WTC11 (cell line): Measurements from ENCODE around the gene SMAD7. TPM values are rescaled to one million over a fixed set of nuclear protein-coding genes. Genes with fewer than 3 reads are reported as not detected.
A peak's percentile ranks its signal among the peaks of the same experiment; 100 is the strongest.

Source experiments
- AFF4 ChIP-seq: sonication (generic); formaldehyde crosslinking; IDR thresholded peaks from 2 replicates; pipeline ENCODE4 v1.8.1; 2023; ENCODE audit warnings: mild to moderate bottlenecking, missing genetic modification reagents, borderline replicate concordance
- AR ChIP-seq: fragments of 250-450 bp; sonication (Bioruptor Pico); IDR thresholded peaks from 2 replicates; pipeline ENCODE4 v1.9.0; 2021; ENCODE audit warnings: mild to moderate bottlenecking
- CREM ChIP-seq: sonication (generic); formaldehyde crosslinking; IDR thresholded peaks from 2 replicates; pipeline ENCODE4 v1.8.1; 2022; ENCODE audit warnings: mild to moderate bottlenecking, missing genetic modification reagents, moderate library complexity
- E2F1 ChIP-seq: sonication (generic); formaldehyde crosslinking; IDR thresholded peaks from 2 replicates; pipeline ENCODE4 v1.8.0; 2022; ENCODE audit warnings: mild to moderate bottlenecking, missing genetic modification reagents
- ETV6 ChIP-seq: sonication (generic); formaldehyde crosslinking; IDR thresholded peaks from 2 replicates; pipeline ENCODE4 v1.8.1; 2022; ENCODE audit warnings: mild to moderate bottlenecking, missing genetic modification reagents
- GABPB1 ChIP-seq: sonication (generic); formaldehyde crosslinking; IDR thresholded peaks from 2 replicates; pipeline ENCODE4 v1.8.1; 2023; ENCODE audit warnings: mild to moderate bottlenecking, missing genetic modification reagents
- IRF1 ChIP-seq: sonication (generic); formaldehyde crosslinking; IDR thresholded peaks from 2 replicates; pipeline ENCODE4 v1.8.0; 2023; ENCODE audit warnings: missing genetic modification reagents
- JUN ChIP-seq: sonication (generic); formaldehyde crosslinking; IDR thresholded peaks from 2 replicates; pipeline ENCODE4 v1.8.0; 2023; ENCODE audit warnings: mild to moderate bottlenecking, missing genetic modification reagents
- MAX ChIP-seq: sonication (generic); formaldehyde crosslinking; IDR thresholded peaks from 2 replicates; pipeline ENCODE4 v1.8.0; 2022; ENCODE audit warnings: mild to moderate bottlenecking, missing genetic modification reagents
- MLX ChIP-seq: sonication (generic); formaldehyde crosslinking; IDR thresholded peaks from 2 replicates; pipeline ENCODE4 v1.8.1; 2023; ENCODE audit warnings: mild to moderate bottlenecking, missing genetic modification reagents, moderate library complexity
- MYBL2 ChIP-seq: sonication (generic); formaldehyde crosslinking; IDR thresholded peaks from 2 replicates; pipeline ENCODE4 v1.8.1; 2023; ENCODE audit warnings: mild to moderate bottlenecking, moderate library complexity, missing genetic modification reagents
- NFATC4 ChIP-seq: fragments of 250-450 bp; sonication (Bioruptor Pico); IDR thresholded peaks from 2 replicates; pipeline ENCODE4 v1.9.0; 2021; ENCODE audit warnings: mild to moderate bottlenecking
- NFE2L1 ChIP-seq: sonication (generic); formaldehyde crosslinking; IDR thresholded peaks from 2 replicates; pipeline ENCODE4 v1.8.1; 2023; ENCODE audit warnings: missing genetic modification reagents
- PREB ChIP-seq: sonication (generic); formaldehyde crosslinking; IDR thresholded peaks from 2 replicates; pipeline ENCODE4 v1.8.1; 2022; ENCODE audit warnings: mild to moderate bottlenecking, missing genetic modification reagents, moderate library complexity, borderline replicate concordance
- PRRX2 ChIP-seq: fragments of 250-450 bp; sonication (Bioruptor Pico); IDR thresholded peaks from 2 replicates; pipeline ENCODE4 v1.8.0; 2021; ENCODE audit warnings: mild to moderate bottlenecking
- SMAD4 ChIP-seq: sonication (generic); formaldehyde crosslinking; IDR thresholded peaks from 2 replicates; pipeline ENCODE4 v1.8.0; 2022; ENCODE audit warnings: mild to moderate bottlenecking, missing genetic modification reagents
- SOX15 ChIP-seq: fragments of 250-450 bp; sonication (Bioruptor Pico); IDR thresholded peaks from 2 replicates; pipeline ENCODE4 v1.9.0; 2021; ENCODE audit warnings: mild to moderate bottlenecking
- STAT6 ChIP-seq: sonication (generic); formaldehyde crosslinking; conservative IDR thresholded peaks from 2 replicates; pipeline ENCODE4 v1.8.1; 2023; ENCODE audit warnings: mild to moderate bottlenecking, low read depth, missing genetic modification reagents, moderate library complexity
- TEAD1 ChIP-seq: sonication (generic); formaldehyde crosslinking; IDR thresholded peaks from 2 replicates; pipeline ENCODE4 v1.8.0; 2022; ENCODE audit warnings: mild to moderate bottlenecking, missing genetic modification reagents
- TP53 ChIP-seq: sonication (generic); formaldehyde crosslinking; IDR thresholded peaks from 2 replicates; pipeline ENCODE4 v1.8.1; 2023; ENCODE audit warnings: mild to moderate bottlenecking, missing genetic modification reagents
- USF2 ChIP-seq: sonication (generic); formaldehyde crosslinking; IDR thresholded peaks from 2 replicates; pipeline ENCODE4 v1.8.1; 2023; ENCODE audit warnings: mild to moderate bottlenecking, missing genetic modification reagents, moderate library complexity
- ZNF219 ChIP-seq: sonication (generic); formaldehyde crosslinking; IDR thresholded peaks from 2 replicates; pipeline ENCODE4 v1.8.0; 2023; ENCODE audit warnings: missing genetic modification reagents, mild to moderate bottlenecking, borderline replicate concordance
- ZNF423 ChIP-seq: fragments of 250-450 bp; sonication (Bioruptor Pico); IDR thresholded peaks from 2 replicates; pipeline ENCODE4 v2.1.2; 2022; ENCODE audit warnings: mild to moderate bottlenecking, moderate library complexity
- total RNA-seq: library from RNA; stranded (reverse); gene quantifications from 3 replicates; pipeline ENCODE4 v1.2.3, GENCODE V29; 2021

SMAD7 gene
- total RNA-seq, 1 experiment from 2014 or later, result 44.7 TPM

GRCh38 chr18:48959921-48960920 lies 9.5 kb upstream of the SMAD7 start (continued):
- TF ChIP-seq STAT6 (CRISPR knock-in tag) (no peak), ZNF423 (CRISPR knock-in tag) (peak; percentile 63; the same call in 1 of the 2 replicates), AFF4 (CRISPR knock-in tag) (0 out of 2 replicates have a peak, but pooled peaks have one; percentile 63), E2F1 (no peak), IRF1 (CRISPR knock-in tag) (no peak), AR (0 out of 2 replicates have a peak, but pooled peaks have one; percentile 49), CREM (0 out of 2 replicates have a peak, but pooled peaks have one; percentile 58), NFE2L1 (CRISPR knock-in tag) (no peak), MLX (CRISPR knock-in tag) (no peak), SOX15 (CRISPR knock-in tag) (no peak), GABPB1 (no peak), PREB (no peak), MAX (CRISPR knock-in tag) (peak; percentile 4; the same call in 1 of the 2 replicates), NFATC4 (CRISPR knock-in tag) (no peak), TEAD1 (peak; percentile 87; the same call in 1 of the 2 replicates), TP53 (CRISPR knock-in tag) (peak; percentile 57; the same call in 1 of the 2 replicates), USF2 (CRISPR knock-in tag) (0 out of 2 replicates have a peak, but pooled peaks have one; percentile 7), ZNF219 (CRISPR knock-in tag) (no peak), JUN (CRISPR knock-in tag) (no peak), SMAD4 (CRISPR knock-in tag) (peak; percentile 86; the same call in 1 of the 2 replicates), ETV6 (CRISPR knock-in tag) (peak; percentile 99), MYBL2 (CRISPR knock-in tag) (no peak; the same call in 1 of the 2 replicates), PRRX2 (CRISPR knock-in tag) (no peak)
